Stimulated activated naive CD8-positive, alpha-beta T cell treated with anti-CD3 and anti-CD28 coated beads, Interleukin-15, Interleukin-2, amounts not matched to agents 100 ng/mL and 50 ng/mL, for 24 hours (primary cell): Measurements from ENCODE around the gene PJA2.
"Not testable (repeated sequence)": the region's sequence is repeated elsewhere in the genome, so short reads cannot be mapped to it uniquely, and the experiment has no call there.

ENCODE experiments used
- H3K27ac Mint-ChIP-seq: one replicate; pipeline ENCODE4 v1.8.0; 2021; ENCODE audit warnings: mild to moderate bottlenecking, mixed read lengths
- H3K27me3 Mint-ChIP-seq: one replicate; pipeline ENCODE4 v1.8.0; 2021; ENCODE audit warnings: mixed read lengths
- H3K36me3 Mint-ChIP-seq: one replicate; pipeline ENCODE4 v1.8.0; 2021; ENCODE audit warnings: low read depth, mixed read lengths
- H3K4me1 Mint-ChIP-seq: one replicate; pipeline ENCODE4 v1.8.0; 2021; ENCODE audit warnings: low read depth, mixed read lengths
- H3K4me3 Mint-ChIP-seq: one replicate; pipeline ENCODE4 v1.8.0; 2021; ENCODE audit warnings: mild to moderate bottlenecking, mixed read lengths
- H3K9me3 Mint-ChIP-seq: one replicate; pipeline ENCODE4 v1.8.0; 2021; ENCODE audit warnings: mixed read lengths

PJA2 gene

DNA sequence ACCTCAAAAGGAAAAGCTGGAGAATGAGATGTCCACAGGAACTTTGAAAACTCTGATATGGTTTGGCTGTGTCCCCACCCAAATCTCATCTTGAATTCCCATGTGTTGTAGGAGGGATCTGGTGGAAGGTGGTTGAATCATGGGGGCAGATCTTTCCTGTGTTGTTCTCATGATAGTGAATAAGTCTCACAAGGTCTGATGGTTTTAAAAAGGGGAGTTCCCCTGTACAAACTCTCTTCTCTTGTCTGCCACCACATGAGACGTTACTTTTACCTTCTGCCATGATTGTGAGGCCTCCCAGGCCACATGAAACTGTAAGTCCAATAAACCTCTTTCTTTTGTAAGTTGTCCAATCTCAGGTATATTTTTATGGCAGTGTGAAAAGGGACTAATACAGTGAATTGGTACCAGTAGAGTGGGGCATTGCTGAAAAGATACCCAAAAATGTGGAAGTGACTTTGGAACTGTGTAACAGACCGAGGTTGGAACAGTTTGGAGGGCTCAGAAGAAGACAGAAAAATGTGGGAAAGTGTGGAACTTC lies 4.2 kb upstream of the PJA2 start:
- not testable (repeated sequence) for H3K36me3 Mint-ChIP-seq, H3K4me3 Mint-ChIP-seq, H3K27me3 Mint-ChIP-seq
- Mint-ChIP-seq H3K4me1 (peaks cover 28% of the 10 kb centered on the region), H3K27ac (peak overlapping the region; percentile 13), H3K9me3 (peaks cover 18% of the 10 kb centered on the region)

DNA sequence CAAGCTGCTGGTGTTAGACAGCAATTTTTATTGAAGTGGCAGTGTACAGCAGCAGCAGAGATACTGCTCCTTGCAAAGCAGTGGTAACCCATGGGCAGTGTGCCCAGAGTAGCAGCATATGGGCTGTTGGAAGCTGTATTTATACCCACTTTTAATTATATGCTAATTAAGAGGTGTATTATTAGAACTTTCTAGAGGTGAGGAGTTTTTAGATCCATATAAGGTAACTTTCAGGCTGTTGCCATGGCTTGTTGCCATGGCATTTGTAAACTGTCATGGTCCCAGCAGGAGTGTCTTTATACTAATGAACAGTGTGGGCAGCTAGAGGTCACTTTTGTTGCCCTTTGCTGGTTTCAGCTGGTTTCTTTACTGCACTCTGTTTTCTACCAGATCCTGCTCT lies 3.7 kb upstream of the PJA2 start:
- H3K4me3 Mint-ChIP-seq, result no peak overlapping the region
- H3K4me1 Mint-ChIP-seq, result peaks cover 28% of the 10 kb centered on the region
- no peak overlapping the region for H3K27ac Mint-ChIP-seq
- peaks cover 18% of the 10 kb centered on the region for H3K9me3 Mint-ChIP-seq
- H3K27me3 Mint-ChIP-seq, result no peaks in the 10 kb centered on the region
- peaks cover 10% of the 10 kb centered on the region for H3K36me3 Mint-ChIP-seq

DNA sequence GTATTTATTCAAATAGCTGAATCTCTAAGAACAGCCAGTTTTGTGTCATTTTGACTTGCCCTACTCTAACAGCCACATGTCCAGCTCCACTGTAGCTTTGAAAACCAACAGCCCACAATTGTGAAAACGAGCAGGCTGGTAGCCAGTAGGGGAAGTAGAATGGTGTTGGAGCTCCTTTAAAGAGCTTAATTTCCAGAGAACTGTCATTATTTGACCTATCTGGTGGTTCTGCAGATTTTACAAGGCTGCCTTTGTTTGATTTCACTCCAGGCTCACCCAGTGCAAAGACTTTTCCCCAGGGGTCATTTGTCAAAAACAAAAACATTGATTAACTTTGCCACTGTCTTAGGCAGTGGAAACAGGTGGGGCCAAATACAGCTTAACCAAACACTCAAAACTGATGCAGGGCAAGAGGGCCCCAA lies 3.2 kb upstream of the PJA2 start:
- H3K4me1 Mint-ChIP-seq, result peaks cover 28% of the 10 kb centered on the region
- H3K9me3 Mint-ChIP-seq, result peaks cover 18% of the 10 kb centered on the region
- peaks cover 10% of the 10 kb centered on the region for H3K36me3 Mint-ChIP-seq
- no peak overlapping the region for H3K4me3 Mint-ChIP-seq
- H3K27ac Mint-ChIP-seq, result no peak overlapping the region
- no peaks in the 10 kb centered on the region for H3K27me3 Mint-ChIP-seq

DNA sequence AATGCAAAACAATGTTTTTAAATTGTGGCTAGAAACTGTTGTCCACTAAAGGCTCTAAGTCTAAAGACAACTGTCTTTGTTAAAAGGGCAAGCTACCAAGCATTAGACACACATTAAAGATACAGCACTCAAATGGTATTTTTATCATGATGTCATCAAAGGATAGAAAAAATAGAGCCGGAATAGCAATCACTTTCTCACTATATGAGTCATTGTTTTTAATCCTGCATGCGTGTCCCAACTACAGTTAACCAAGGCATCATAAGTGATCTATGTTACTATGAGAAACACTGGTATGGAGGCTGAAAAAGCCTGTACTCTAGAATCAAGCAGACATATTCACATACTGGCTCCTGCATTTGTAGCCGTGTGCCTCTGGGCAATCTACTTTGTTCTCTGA lies 1.9 kb upstream of the PJA2 start:
- peaks cover 18% of the 10 kb centered on the region for H3K9me3 Mint-ChIP-seq
- H3K27me3 Mint-ChIP-seq, result no peaks in the 10 kb centered on the region
- no peak overlapping the region for H3K4me3 Mint-ChIP-seq
- peaks cover 10% of the 10 kb centered on the region for H3K36me3 Mint-ChIP-seq
- H3K4me1 Mint-ChIP-seq, result peaks cover 41% of the 10 kb centered on the region
- no peak overlapping the region for H3K27ac Mint-ChIP-seq

DNA sequence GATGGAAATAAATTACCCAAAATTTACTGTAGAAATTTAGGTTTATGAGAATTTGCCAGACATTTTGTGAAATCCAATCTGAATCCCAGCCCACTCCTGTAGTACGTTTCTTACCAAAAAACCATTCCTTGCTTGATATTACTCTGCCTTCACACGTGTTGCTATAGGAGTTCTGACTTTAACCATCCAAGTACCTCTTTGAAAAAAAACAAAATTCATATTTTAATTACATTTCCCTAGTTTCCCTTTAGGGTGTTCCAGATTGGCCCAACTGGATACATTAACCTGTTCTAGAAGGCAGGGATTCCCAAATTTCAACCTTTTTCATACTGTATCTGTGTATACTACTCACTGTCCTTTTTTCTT lies 1.4 kb upstream of the PJA2 start:
- Mint-ChIP-seq H3K9me3 (peaks cover 16% of the 10 kb centered on the region), H3K27ac (peak overlapping the region; percentile 97), H3K4me3 (peak overlapping the region; percentile 92), H3K36me3 (peaks cover 10% of the 10 kb centered on the region), H3K27me3 (no peaks in the 10 kb centered on the region), H3K4me1 (peaks cover 46% of the 10 kb centered on the region)

DNA sequence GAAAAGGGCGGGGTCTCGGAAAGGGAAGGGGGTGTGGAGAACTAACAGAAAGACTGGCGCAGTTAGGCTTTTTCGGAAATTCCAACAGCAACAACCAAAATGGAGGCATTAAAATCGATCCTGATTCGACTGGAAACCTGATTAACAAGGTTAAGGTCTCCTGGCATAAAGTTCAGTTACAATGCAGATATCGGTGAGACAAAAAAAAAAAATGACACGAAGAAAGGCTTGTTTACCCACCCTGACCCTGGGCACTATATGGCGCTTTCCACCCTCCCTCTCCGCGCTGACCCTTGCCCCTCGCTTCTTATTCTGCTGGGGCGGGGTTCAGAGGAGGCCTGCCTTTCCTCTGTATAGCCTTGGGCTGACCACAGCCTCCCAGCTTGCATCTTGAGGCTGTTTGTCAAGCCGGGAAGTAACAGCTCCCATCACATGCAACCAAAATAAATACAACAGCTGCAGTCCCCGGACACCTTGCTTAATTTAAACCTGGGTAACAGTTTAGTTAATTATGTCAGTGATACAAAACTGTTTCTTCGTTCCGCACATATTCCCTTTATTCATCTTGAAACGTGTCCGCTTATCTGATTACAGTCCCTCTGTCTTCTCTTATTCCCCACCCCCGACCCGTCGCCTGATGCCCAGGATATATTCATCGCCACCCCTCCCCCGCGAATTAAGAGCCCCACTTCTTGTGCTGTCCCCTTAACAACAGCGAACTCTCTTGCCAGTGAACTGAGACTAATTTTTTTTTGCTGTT lies 795 bp upstream of the PJA2 start:
- Mint-ChIP-seq H3K9me3 (peaks cover 10% of the 10 kb centered on the region), H3K4me3 (peak overlapping the region; percentile 92), H3K36me3 (peaks cover 10% of the 10 kb centered on the region), H3K27me3 (no peaks in the 10 kb centered on the region), H3K4me1 (peaks cover 51% of the 10 kb centered on the region), H3K27ac (peak overlapping the region; percentile 97)

DNA sequence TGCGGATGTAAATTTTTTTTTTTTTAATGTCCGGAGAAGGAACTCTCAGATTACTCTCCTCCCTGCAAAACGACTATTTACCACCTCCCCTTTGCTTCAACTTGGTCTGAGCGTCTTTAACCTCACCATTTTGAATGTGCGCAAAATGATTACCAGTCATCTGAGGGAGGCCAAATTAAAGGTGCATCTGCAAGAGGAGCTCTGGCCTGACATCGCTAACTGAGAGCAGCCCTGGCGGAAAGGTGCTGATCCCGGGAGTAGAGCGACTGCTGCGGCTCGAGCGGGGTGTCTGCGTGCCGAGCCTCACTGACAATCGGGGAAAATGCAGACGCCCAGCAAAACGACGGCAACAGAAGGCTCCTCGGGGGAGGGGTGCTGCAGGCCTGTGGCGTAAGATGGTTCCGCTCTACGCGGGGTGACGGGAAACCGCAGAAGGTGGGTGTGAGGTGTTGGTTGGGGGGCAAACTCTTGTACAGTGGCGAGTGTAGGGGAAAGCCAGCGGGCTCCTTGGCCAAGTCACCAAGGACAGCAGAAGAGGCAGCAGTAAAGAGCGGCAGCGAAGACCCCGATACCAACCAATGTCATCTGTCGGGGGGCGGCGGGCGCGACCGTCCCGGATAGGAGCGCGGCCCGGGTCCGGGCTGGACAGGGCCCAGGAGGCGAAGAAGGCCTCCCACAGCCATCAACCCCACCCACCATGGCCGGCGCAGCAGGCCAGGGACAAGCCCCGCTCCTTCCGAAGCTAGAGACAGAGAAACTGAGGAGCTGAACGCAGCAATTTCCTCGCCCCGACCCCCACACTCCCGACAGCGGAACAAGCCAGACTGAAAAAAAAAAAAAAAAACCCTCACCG lies 557 bp downstream of the PJA2 start:
- no peaks in the 10 kb centered on the region for H3K27me3 Mint-ChIP-seq
- H3K4me1 Mint-ChIP-seq, result peaks cover 61% of the 10 kb centered on the region
- peaks cover 10% of the 10 kb centered on the region for H3K36me3 Mint-ChIP-seq
- H3K9me3 Mint-ChIP-seq, result peaks cover 6% of the 10 kb centered on the region
- H3K4me3 Mint-ChIP-seq, result peak overlapping the region; percentile 92
- H3K27ac Mint-ChIP-seq, result peak overlapping the region; percentile 97

DNA sequence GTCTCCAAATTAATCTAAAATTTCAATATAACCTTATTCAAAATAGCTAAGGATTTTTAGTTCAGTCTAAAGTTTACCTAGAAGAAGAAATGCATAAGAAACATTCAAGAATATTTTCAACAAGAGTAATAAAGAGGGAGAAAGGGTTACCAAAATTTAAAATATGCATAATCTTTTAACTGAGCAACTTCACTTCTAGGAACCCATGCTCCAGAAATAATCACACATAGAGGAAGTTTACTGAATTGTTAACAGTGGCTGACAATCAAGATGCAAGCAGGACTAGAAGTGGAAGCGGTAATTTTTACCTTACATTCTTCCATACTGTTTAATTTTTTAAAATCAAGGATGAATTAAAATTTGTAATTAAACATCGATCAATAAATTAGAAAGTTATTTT lies 1.9 kb downstream of the PJA2 start:
- H3K4me1 Mint-ChIP-seq, result peaks cover 65% of the 10 kb centered on the region
- H3K9me3 Mint-ChIP-seq, result no peaks in the 10 kb centered on the region
- peak overlapping the region; percentile 87 for H3K27ac Mint-ChIP-seq
- peaks cover 14% of the 10 kb centered on the region for H3K36me3 Mint-ChIP-seq
- no peaks in the 10 kb centered on the region for H3K27me3 Mint-ChIP-seq
- H3K4me3 Mint-ChIP-seq, result peak overlapping the region; percentile 92

DNA sequence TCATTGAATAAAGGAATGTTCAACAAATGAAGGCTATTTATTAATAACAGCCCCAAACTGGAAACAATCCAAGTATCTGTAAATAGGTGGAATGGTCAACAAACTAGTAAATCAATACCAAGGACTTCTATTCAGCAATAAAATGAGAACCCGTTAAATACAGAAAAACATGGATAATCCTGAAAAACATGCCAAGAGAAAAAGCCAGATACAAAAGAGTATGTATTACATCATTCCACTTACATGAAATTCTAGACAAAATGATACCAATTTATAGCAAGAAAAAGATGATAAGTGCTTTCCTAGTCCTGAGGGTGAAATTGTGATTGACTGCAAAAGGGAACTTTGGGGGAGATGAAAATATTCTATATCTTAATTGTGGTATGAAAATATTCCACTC lies 3.1 kb downstream of the PJA2 start:
- Mint-ChIP-seq H3K4me1 (peaks cover 75% of the 10 kb centered on the region), H3K27me3 (no peaks in the 10 kb centered on the region), H3K27ac (peak overlapping the region; percentile 6), H3K4me3 (peak overlapping the region; percentile 57), H3K9me3 (no peaks in the 10 kb centered on the region), H3K36me3 (peaks cover 17% of the 10 kb centered on the region)

DNA sequence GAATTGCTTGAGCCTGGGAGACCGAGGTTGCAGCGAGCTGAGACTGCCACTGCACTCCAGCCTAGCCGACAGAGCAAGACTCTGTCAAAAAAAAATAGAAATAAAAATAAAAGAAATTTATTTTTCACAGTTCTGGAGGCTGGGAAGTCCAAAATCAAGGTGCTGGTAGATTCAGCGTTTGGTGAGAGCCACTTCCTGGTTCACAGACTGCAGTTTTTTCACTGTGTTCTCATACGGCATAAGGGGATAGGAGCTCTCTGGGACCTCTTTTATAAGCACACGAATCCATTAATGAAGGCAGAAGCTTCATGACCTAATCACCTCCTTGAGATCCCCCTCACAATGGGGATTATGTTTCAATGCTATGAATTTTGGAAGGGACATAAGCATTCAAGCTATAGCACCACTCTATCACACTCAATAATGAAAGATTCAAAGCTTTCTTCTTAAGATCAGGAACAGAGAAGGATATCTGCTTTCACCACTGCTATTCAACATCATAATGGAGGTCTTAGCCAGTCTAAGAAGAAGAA lies 5.3 kb downstream of the PJA2 start:
- Mint-ChIP-seq H3K4me1 (peaks cover 82% of the 10 kb centered on the region), H3K36me3 (peaks cover 29% of the 10 kb centered on the region), H3K4me3 (peak overlapping the region; percentile 7), H3K9me3 (no peaks in the 10 kb centered on the region), H3K27me3 (no peaks in the 10 kb centered on the region), H3K27ac (peak overlapping the region; percentile 63)

DNA sequence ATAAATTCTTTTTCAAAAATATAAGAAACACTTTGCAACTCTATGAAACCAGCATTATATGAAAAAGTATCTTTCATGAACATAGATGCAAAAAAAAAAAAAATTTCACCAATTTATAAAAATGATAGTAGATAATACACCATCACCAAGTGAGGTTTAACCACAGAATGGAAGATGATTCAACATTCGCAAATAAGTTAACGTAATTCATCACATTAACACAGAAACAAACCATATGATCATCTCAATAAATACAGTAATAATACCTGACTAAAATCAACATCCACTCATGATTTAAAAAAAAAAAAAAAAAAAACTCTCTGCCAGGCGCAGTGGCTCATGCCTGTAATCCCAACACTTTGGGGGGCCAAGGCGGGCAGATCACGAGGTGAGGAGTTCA lies 6.3 kb downstream of the PJA2 start:
- H3K4me3 Mint-ChIP-seq, result no peak overlapping the region

DNA sequence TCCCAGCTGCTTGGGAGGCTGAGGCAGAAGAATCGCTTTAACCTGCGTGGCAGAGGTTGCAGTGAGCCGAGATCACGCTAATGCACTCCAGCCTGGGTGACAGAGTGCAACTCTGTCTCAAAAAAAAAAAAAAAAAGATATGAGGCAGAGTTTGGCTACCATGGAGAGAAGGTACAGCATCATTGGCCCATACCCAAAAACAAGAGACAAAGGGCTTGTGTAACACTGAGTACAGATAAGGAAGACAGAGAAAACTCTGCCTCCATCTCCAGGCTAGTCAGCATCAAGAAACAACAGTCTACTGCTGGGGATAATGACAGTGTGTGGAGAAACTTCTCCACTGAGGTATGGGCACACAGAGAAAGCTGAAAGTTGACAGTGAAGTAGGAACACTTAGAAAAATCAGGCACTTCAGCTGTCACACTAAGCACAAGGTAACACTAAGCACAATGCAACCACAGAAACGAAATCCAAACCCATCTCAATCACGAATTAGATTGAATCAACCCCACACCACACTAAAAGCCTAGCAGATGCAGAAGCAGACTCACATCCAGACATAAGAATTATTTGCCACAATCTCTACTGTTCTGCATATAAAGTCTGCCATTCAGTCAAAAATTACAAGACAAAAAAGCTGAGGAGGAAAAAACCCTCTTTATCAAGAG lies 10.5 kb downstream of the PJA2 start:
- H3K9me3 Mint-ChIP-seq, result no peaks in the 10 kb centered on the region
- H3K36me3 Mint-ChIP-seq, result peaks cover 36% of the 10 kb centered on the region
- H3K4me1 Mint-ChIP-seq, result peaks cover 83% of the 10 kb centered on the region
- no peaks in the 10 kb centered on the region for H3K27me3 Mint-ChIP-seq
- H3K27ac Mint-ChIP-seq, result peak overlapping the region; percentile 64
- no peak overlapping the region for H3K4me3 Mint-ChIP-seq

More for the DNA sequence above, 6.3 kb downstream of the PJA2 start:
- Mint-ChIP-seq H3K9me3 (no peaks in the 10 kb centered on the region), H3K4me1 (peaks cover 85% of the 10 kb centered on the region), H3K27ac (peak overlapping the region; percentile 45), H3K36me3 (peaks cover 29% of the 10 kb centered on the region), H3K27me3 (no peaks in the 10 kb centered on the region)

DNA sequence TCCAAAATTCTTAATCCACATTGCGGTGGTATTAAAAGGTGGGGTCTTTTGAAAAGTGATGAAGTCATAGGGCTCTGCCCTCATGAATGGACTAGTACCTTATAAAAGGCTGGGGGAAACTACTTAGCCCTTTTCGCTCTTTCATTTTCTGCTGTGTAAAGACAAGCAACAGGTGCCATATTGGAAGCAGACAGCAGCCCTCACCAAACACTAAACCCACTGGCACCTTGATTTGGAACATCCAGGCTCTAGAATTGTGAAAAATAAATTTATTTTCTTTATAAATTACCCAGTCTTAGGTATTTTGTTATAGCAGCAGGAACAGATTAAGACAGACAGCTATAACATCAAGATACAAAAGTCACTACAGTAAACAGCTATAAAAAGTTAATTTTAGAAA lies 12.8 kb downstream of the PJA2 start:
- peaks cover 80% of the 10 kb centered on the region for H3K4me1 Mint-ChIP-seq
- no peak overlapping the region for H3K4me3 Mint-ChIP-seq
- H3K36me3 Mint-ChIP-seq, result peaks cover 33% of the 10 kb centered on the region
- no peak overlapping the region for H3K27ac Mint-ChIP-seq
- no peaks in the 10 kb centered on the region for H3K9me3 Mint-ChIP-seq
- no peaks in the 10 kb centered on the region for H3K27me3 Mint-ChIP-seq

DNA sequence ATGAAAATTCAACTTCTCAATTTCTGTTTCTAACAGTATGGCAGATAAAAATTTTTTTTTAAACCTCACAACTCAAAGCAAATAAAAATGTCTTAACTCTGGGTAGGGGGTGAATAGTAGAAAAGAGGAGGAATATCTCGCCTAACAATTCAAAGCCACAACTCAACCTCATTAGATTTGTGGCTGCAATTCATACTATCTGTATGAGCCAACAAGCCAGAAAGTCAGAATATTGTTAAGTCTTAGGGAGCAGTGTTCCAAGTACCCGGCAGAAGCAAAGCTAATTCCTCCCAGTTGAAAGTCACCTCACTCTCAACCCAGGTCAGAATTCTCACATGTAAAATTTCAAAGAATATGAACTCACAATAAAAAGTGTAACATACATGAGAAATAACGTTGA lies 15.0 kb downstream of the PJA2 start:
- no peaks in the 10 kb centered on the region for H3K27me3 Mint-ChIP-seq

More for the DNA sequence above, 15.0 kb downstream of the PJA2 start:
- H3K36me3 Mint-ChIP-seq, result peaks cover 45% of the 10 kb centered on the region
- H3K27ac Mint-ChIP-seq, result no peak overlapping the region
- peaks cover 81% of the 10 kb centered on the region for H3K4me1 Mint-ChIP-seq
- no peaks in the 10 kb centered on the region for H3K9me3 Mint-ChIP-seq
- no peak overlapping the region for H3K4me3 Mint-ChIP-seq
